GM12891 (cell line): ENCODE results near the gene NHLH1.

Experiments used
- POLR2A ChIP-seq: IDR thresholded peaks from 2 replicates; pipeline ENCODE4 v1.6.1; 2011; ENCODE audit warnings: low read depth, low read length, control low read depth
- POLR2AphosphoS5 ChIP-seq: IDR thresholded peaks from 2 replicates; pipeline ENCODE4 v1.6.1; 2011; ENCODE audit warnings: low read depth, low read length, control low read depth
- TAF1 ChIP-seq: IDR thresholded peaks from 2 replicates; pipeline ENCODE4 v1.6.1; 2011; ENCODE audit warnings: low read depth, low read length, control low read depth

- TF ChIP-seq POLR2AphosphoS5 = no peak
- TF ChIP-seq POLR2A = no peak
- no peak for TF ChIP-seq TAF1
Observed at GRCh38 chr1:160400646-160401486, 34.0 kb downstream of the NHLH1 start.
